ENCODE results near the gene MKNK1.
A peak's percentile ranks its signal among the peaks of the same experiment; 100 is the strongest.
"Not testable (repeated sequence)": the region's sequence is repeated elsewhere in the genome, so short reads cannot be mapped to it uniquely, and the experiment has no call there.

MKNK1 gene

GRCh38 chr1:46603858-46604549, at the start of gene MKNK1:
TSS of gene MKNK1 (minus strand) at chr1:46604268. CDS start at chr1:46583327, 20,941 bp downstream.
- H3K4me3 ChIP-seq (ENCODE audit: low read depth, low read length) = peak within 1 kb of the TSS; percentile 84
- TF ChIP-seq CTCF (IDR thresholded peaks at IDR 0.05; ENCODE audit: low read depth, low read length) = 0 out of 2 replicates have a peak, but pooled peaks have one; percentile 10

GRCh38 chr1:46653405-46653958, 49.4 kb upstream of the MKNK1 start:
- TF ChIP-seq CTCF (IDR thresholded peaks at IDR 0.05; ENCODE audit: low read depth, low read length) = no peak
- no peak overlapping the region for H3K4me3 ChIP-seq (ENCODE audit: low read depth, low read length)

- TF ChIP-seq CTCF (IDR thresholded peaks at IDR 0.05; ENCODE audit: low read depth, low read length) = no peak
- H3K4me3 ChIP-seq (ENCODE audit: low read depth, low read length) = no peak overlapping the region
Observed at GRCh38 chr1:46652321-46653100, 48.4 kb upstream of the MKNK1 start.

GRCh38 chr1:46651152-46651551, 47.1 kb upstream of the MKNK1 start:
- H3K4me3 ChIP-seq (ENCODE audit: low read depth, low read length) = not testable (repeated sequence)

- no peak for TF ChIP-seq CTCF (IDR thresholded peaks at IDR 0.05; ENCODE audit: low read depth, low read length)
- no peak overlapping the region for H3K4me3 ChIP-seq (ENCODE audit: low read depth, low read length)
Observed at GRCh38 chr1:46650491-46650890, 46.4 kb upstream of the MKNK1 start.

- no peak for TF ChIP-seq CTCF (IDR thresholded peaks at IDR 0.05; ENCODE audit: low read depth, low read length)
- H3K4me3 ChIP-seq (ENCODE audit: low read depth, low read length) = no peak overlapping the region
Observed at GRCh38 chr1:46649764-46650163, 45.7 kb upstream of the MKNK1 start.

- no peak for TF ChIP-seq CTCF (IDR thresholded peaks at IDR 0.05; ENCODE audit: low read depth, low read length)
- no peak overlapping the region for H3K4me3 ChIP-seq (ENCODE audit: low read depth, low read length)
Observed at GRCh38 chr1:46647611-46648010, 43.5 kb upstream of the MKNK1 start.

Data from WI38 (cell line).